NCI-H345 treated with DMSO at 0.1 percent for 48 hours (cell line): ENCODE data around the gene SPTB.

Experiments
- DNase-seq: peaks from one replicate; lab custom pipeline; 2025; ENCODE audit not compliant: unreplicated experiment; lab: John Stamatoyannopoulos, UW

Gene SPTB

DNA sequence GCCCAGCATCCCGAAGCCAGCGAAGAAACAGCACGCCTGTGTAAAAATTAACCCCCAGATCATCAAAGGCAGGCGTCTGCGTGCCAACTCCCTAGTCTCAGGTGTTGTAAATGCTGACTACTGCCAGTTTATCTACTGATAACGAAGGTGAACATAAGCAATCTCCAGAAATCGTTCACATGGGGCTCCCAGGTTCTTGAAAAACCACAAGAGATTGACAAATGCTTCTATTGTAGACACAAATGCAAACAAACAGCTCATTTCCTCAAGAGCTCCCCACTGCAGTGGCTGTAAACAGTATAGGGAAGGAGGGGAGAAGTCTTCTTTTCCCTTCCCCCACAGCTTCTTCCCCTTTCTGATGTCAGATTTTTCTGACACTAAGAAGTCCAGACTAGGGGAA, 180.8 kb downstream of the SPTB start:
- DNase-seq: no peak

DNA sequence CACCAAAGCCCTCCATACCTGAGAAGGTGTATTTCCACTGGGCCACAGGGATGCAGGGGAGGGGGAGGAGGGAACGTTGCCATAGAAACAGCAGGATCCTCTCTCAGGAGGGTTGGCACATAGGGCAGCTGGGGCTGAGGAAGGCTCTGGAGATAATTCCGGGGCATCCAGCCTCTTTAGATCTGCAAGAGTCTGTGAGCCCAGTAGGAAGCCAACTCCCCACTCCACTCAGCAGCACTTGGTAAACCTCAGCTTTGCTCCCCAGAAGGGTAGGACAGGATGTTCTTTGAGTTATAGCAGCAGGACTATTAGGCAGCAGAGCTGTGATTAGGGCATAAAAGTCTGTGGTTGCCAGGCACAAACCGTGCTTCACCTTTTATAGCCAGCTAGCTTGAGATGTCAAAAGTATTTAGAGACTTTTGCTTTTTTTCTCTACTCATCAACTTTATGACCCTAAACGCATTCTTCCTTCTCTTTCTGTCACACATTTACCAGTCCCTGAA, 183.3 kb downstream of the SPTB start:
- DNase-seq: no peak
